Activated CD4-positive, CD25-positive, alpha-beta regulatory T cell treated with anti-CD3 and anti-CD28 coated beads, Interleukin-2, amount 50 U/mL, for 16 hours (primary cell): Measurements from ENCODE around the gene VARS2.
"Not testable (repeated sequence)": the region's sequence is repeated elsewhere in the genome, so short reads cannot be mapped to it uniquely, and the experiment has no call there.

ENCODE experiments used
- DNase-seq: peaks from one replicate; pipeline ENCODE4 v3.0.0-alpha.2; 2020; ENCODE audit warnings: low read depth, low spot score

Gene VARS2

DNA sequence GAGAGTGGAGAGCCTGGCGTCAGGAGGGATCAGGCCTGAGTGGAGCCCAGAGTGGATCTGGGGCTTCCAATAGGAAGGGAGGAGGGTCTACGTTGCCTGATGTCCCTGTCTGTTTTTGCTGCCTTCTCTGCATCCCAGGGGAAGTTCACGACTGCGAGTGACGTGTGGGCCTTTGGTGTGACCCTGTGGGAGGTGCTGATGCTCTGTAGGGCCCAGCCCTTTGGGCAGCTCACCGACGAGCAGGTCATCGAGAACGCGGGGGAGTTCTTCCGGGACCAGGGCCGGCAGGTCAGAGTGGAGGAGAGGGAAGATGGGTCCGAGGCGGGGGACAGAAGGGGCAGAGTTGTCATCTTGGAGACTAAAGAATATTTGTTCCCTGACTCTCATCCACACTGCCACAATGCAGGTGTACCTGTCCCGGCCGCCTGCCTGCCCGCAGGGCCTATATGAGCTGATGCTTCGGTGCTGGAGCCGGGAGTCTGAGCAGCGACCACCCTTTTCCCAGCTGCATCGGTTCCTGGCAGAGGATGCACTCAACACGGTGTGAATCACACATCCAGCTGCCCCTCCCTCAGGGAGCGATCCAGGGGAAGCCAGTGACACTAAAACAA, 15.2 kb upstream of the VARS2 start:
- no peak for DNase-seq

DNA sequence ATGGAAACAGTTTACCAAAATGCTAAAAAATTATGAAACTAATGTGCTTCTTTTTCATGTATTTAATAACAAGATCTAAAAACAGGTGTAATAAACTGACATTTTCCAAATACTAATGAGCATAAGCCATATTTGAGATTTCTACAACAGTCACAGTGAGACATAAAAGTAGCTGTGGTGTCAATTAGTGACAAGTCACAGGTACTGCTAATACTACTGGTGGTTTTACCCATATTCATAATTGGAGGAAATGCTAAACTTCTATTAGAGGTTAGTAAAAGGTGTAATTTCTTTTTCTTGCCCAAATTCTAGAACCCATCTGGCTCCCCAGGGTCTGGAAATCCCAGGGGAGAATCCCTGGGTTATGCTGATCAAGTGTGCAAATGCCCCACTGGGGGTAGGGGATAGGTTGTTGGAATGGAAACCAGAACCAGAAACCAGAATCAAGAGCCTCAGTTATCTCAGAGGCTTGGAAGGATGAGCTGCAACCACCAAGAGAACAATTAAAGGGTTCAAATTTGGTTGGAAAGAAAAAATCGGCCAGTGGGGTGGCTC, 13.1 kb upstream of the VARS2 start:
- DNase-seq = no peak

DNA sequence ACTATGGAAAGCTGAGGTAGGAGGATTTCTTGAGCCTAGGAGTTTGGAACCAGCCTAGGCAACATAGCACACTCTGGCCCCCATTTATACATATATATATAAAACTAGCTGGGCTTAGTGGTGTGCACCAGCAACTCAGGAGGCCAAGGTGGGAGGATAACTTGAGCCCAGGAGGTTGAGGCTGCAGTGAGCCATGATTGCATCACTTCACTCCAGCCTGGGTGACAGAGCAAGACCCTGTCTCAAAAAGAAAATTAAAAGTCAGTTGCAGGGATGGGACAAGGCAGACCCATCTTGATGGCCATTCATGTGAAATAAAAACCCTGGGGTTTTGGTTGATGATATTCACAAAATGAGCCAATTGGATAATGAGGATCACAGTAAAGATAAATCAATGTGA, 12.6 kb upstream of the VARS2 start:
- DNase-seq = no peak

DNA sequence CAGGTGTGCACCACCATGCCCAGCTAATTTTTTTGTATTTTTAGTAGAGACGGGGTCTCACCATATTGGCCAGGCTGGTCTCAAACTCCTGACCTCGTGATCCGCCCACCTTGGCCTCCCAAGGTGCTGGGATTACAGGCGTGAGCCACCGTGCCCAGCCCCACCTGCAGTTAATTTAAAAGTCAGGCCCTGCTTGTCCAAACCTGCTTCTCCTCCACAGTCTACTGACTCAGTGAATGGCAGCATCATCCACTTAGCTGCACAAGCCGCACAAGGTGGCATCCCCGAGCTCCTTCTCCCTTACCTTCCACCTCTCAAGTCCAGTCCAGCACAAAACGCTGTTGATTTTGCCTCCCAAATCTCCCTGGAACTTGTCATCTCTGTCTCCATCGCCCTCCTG, 11.8 kb upstream of the VARS2 start:
- DNase-seq = not testable (repeated sequence)

DNA sequence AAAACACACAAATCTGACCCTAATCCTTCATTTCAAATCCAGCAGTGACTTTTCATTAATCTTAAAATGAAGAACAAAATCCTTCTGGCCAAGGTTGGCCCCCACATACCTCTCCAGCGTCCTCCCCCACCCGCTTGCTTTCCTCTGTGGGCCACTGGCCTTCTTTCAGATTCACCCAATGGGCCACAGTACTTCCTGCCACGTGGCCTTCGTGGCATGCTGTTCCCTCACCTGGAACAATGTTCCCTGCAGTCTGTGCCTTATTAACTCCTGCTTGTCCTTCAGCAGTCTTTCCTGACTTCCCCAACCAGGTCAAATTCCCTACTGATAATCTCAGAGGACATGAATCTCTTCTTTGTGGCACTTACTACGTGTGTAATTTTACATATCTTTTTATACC, 11.3 kb upstream of the VARS2 start:
- DNase-seq = no peak

DNA sequence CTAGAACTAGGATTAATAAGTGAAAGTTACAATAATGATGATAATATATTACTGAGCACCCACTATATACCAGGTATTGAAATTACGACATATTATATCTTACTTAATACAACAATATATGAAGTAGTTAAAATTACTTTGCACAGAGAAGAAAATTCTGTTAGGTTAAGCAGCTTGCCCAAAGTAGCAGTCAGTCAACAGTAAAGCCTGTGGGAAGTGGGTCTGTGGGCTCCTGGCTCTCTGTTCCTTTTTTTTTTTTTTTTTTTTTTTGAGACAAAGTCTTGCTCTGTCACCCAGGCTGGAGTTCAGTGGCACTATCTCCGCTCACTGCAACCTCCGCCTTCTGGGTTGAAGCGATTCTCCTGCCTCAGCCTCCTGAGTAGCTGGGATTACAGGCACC, 10.8 kb upstream of the VARS2 start:
- no peak for DNase-seq

DNA sequence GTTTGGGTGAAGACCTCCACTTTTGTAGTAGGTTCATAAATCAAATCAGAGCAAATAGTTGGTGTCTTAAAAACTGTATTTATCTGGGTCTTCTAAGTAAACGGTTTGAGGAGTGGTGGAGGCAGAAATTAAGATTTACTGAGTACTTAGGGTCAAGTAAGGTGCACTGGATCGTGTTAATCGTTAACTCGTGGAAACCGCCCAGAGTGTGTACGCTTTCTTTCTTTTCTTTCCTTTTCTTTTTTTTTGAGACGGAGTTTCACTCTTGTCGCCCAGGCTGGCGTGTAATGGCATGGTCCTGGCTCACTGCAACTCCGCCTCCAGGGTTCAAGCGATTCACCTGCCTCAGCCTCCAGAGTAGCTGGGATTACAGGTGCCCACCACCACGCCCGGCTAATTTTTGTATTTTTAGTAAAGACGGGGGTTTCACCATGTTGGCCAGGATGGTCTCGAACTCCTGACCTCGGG, 6.7 kb upstream of the VARS2 start:
- DNase-seq = not testable (repeated sequence)

DNA sequence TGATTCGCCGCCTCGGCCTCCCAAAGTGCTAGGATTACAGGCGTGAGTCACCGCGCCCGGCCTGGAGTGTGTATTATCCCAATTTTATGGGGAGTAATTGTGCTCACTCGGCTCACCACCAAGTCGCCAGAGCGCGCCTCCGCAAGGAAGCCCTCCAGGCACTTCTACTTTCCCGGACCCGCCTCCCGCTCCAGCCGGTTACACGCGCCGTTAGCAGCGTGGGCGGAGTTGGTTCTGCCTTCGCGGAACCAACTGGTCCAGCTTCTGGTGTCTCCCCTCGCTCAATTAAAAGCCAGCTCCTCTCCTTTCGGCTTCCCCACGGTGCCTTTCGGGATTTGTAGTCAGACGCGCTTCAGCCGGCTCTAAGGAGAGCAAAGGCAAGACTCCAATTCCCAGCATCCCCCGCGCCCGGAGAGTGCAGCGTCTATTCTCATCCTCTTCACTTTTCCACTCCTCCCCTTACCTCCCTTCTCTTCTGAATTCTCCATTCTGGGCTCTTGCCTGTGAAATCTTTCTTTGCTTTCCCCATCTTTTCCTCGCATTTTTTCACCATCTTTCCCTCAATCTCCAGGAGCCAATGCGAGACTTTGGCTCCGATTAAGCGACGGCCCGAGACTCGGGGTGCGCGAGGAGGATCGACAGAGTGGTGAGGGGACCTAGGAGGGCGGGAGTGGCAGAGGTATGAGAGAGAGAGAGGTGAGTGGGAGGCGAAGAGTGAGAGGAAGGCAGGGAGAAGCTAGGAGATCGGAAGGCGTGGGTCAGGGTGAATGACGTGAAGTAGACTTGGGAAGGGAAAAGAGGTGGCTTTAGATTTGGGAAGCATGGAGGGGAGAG, 6.1 kb upstream of the VARS2 start, which contains the start of gene GTF2H4:
Gene GTF2H4 (plus strand): TSS at position 450 of the 834 bp plus-strand sequence.
- peak; percentile 92 for DNase-seq

DNA sequence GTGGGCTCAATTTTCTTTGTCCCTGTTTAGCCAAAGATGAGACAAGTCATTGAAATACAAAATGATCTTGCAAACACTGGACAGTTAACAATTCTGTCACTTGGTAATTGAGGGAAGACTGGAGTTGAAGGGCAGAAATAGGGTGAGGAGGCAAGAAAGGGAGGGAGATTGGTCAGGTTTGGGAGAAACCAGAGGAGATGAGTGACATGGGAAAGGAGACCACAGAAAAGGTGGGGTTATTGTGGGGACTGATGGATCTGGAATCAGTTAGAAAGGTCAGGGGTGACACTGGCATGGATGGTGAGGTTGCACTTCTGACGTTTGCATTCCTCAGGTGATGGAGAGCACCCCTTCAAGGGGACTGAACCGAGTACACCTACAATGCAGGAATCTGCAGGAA, 5.3 kb upstream of the VARS2 start:
- no peak for DNase-seq

DNA sequence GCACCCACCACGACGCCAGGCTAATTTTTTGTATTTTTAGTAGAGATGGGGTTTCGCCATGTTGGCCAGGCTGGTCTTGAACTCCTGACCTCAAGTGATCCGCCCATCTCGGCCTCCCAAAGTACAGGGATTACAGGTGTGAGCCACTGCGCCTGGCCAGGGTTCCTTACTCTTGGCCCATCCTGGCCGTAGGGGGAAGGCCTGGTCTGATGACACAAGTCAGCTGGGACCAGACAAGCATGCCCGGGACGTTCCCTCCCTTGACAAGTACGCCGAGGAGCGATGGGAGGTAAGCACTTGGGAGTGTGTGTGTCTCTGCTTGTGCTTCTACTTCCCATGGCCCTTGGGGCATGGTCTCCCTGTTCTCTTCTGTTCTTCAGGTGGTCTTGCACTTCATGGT, 3.6 kb upstream of the VARS2 start:
- DNase-seq = not testable (repeated sequence)

DNA sequence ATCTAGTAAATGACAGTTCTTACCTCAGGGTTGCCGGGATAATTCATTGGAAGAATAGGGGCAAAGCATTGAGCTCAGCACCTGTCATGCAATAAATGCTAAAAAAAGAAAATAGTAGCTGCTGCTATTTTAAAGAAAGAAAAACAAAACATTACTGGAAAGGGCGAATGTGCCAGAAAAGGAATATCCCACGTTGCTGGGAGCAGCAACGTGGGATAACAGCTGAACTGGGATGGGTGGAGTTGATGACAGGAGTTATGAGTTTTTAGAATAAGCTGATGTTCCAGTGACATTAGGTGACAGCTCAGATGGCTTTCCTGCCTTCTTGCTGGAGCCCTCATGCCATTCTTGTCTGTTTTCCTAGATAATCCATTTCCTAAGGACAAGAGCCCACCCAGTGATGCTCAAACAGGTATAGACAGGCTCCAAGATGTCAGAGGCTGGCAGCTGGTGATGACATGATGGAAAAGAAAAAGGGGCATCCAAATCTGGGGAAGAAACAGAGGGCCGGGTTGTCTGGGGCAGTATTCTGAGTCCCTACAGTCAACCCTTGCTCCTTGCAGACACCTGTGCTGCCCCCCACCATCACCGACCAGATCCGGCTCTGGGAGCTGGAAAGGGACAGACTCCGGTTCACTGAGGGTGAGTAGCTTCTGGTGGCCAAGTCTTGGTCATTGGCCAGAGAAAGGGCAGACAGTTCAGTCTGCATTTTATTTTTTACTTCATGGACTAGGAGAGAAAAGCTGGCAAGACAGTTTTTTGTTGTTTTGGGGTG, 1.1 kb upstream of the VARS2 start:
- DNase-seq = no peak

DNA sequence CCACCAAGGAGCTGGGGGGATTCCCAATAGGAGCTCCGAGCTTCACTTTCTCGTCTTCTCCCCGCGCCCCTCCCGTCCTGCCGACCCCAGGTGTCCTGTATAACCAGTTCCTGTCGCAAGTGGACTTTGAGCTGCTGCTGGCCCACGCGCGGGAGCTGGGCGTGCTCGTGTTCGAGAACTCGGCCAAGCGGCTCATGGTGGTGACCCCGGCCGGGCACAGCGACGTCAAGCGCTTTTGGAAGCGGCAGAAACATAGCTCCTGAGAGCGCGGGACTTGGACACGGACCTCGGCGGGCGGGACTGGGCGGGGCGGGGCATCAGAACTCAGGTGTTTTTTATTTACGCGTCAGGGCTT, 340 bp upstream of the VARS2 start:
- DNase-seq = no peak

DNA sequence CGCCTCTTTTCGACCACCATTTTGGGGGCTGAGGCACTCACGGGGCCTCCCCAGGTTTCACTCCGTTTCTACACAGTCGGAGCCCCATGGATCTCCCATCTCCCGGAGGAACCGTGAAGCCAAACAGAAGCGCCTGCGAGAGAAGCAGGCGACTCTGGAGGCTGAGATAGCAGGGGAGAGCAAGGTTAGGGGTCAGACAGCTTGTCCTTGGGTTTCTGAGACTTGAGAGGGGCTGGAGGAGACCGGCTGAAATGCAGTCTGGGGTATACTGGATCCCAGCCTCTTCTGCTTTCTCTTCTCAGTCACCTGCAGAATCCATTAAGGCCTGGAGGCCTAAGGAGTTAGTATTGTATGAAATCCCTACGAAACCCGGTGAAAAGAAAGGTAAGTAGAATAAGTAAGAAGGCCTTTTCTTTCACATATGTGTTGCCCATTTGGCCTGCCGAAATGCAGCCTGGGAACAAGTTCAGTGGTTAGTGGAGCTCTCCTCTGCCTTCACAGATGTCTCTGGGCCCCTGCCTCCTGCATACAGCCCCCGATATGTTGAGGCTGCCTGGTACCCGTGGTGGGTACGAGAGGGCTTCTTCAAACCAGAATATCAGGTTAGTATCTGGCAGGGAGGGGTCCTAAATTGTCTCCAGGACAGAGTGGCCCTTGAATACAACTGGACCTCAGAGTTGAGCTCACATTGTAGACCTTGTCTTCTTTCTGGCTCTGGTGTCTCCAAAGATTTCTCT, 984 bp downstream of the VARS2 start:
- no peak for DNase-seq

DNA sequence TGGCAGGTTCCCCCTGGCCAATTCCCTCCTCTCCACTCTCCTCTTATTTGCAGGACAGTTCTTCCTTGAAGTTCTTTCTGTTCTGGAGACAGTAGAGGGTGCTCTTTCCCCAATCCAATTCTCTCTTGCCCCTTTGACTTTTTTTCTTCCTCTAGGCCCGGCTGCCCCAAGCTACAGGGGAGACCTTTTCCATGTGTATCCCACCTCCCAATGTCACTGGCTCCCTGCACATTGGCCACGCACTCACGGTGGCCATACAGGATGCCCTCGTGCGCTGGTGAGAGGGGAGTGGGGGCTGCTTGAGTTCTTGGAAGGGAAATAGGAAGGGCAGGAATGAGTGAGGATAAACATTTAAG, 1.5 kb downstream of the VARS2 start:
- no peak for DNase-seq

DNA sequence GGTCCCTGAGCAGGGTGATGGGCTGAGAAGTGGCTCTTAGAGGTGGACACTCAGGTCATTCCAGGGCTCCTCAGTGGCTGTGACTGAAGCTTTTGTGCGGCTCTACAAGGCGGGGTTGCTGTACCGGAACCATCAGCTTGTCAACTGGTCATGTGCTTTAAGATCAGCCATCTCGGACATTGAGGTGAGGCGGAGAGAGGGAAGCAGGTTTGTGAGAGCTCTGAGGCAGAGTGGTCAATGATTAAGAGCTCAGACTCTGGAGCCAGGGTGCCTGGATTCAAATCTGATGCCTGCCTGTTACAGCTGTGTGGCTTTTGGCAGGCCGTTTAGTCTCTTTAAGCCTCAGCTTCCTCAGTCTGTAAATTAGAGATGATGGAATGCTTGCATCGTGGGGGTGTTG, 3.0 kb downstream of the VARS2 start:
- DNase-seq = no peak

DNA sequence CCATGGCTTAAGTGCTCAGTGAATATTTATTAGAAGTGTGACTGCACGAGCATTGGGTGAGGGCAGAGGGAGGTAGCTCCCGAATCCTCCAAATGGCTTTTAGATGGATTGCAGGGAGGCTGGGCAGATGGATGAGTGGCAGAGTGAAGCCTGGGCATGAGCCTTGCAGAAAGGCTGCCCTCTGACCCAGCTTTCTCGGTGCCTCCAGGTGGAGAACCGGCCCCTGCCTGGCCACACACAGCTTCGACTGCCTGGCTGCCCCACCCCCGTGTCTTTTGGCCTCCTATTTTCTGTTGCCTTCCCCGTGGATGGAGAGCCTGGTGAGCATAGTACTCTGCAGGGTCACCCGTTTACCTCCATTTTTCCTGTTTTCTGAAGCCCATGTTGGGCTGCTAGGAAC, 3.4 kb downstream of the VARS2 start:
- no peak for DNase-seq

DNA sequence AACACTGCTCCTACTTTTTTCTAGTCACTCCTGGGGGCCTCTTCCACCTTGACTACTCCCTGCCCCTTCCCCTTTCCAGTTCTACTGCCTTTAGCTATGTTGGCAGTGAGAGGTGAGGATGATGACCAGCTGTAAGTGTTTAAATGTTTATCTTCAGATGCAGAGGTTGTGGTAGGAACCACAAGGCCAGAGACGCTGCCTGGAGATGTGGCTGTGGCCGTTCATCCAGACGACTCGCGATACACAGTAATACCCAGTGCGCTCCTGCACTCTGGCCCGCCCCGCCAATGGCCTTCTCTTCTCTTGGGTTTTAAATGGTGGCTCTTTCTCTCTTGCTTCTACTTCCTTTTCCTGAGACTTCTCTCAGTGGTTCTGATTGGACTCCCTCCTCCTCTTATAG, 4.6 kb downstream of the VARS2 start:
- DNase-seq = no peak

DNA sequence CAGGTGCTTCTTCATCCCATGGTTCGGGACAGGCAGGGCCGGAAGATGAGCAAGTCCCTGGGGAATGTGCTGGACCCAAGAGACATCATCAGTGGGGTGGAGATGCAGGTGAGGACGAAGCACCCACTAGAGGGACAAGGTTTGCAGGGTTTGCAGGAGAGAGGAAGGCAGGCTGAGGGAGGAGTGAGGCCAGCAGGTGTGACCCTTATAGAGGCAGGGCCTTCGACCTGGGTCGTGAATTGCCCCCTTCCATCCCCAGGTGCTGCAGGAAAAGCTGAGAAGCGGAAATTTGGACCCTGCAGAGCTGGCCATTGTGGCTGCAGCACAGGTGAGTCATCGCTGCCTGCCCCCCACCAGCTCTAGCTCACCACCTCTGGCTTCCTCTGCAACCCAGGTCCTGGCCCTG, 8.4 kb downstream of the VARS2 start:
- DNase-seq = no peak

DNA sequence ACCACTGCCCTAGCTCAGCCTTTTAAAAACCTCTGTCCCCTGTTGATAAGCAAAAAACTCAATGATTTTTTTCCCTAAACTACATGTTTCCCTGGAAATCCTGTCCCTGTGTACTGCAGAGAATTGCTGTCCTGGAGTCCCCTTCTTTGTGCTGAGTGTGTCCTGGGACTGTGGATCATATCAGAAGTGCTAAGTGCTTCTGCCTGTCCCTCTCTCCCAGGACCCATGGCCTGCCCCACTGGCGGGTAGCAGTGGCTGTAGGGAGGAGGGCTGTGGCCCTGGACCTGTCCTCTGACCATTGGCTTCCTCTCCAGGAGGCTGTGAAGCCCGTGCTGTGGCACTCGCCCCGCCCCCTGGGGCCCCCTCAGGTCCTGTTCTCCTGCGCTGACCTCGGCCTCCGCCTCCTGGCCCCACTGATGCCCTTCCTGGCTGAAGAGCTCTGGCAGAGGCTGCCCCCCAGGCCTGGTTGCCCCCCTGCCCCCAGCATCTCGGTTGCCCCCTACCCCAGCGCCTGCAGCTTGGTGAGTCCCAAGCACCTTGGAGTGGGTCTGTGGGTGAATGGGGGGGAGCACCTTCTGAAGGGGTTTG, 10.1 kb downstream of the VARS2 start:
- DNase-seq = not testable (repeated sequence)

DNA sequence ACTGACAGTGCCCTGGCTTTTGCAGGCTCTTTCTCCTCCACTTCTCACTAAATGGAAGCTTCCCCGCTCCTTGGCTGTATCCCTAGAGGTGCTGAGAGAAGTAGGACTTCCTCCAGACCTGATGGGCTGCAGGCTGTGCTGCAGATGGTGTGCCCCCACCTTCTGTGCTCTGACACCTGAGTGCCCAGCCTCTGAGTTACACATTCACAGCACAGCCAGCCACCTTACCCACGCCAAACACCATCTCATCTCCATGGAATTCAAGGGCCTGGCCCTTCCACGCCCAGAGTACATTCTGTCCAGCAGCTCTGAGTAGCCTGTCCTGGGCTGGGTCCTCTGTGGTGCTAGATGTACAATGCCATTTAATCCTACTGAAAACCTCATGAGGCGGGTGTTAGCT, 12.6 kb downstream of the VARS2 start:
- no peak for DNase-seq

DNA sequence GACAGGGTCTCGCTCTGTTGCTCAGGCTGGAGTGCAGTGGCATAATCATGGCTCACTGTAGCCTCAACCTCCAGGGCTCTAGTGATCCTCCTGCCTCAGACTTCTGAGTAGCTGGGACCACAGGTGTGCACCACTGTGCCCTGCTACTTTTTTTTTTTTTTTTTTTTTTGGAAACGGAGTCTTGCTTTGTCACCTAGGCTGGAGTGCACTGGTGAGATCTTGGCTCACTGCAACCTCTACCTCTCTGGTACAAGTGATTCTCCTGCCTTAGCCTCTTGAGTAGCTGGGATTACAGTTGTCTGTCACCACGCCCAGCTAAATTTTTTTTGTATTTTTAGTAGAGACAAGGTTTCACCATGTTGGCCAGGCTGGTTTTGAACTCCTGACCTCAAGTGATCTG, 13.0 kb downstream of the VARS2 start:
- DNase-seq = not testable (repeated sequence)
